HEK293 (cell line): ENCODE results near the gene USP1.

Experiments used
- CTCF ChIA-PET: fragments of 350-600 bp; formaldehyde crosslinking; extraction: SDS; loops from one replicate; lab custom pipeline; 2021; ENCODE audit warnings: antibody characterized with exemption; lab: Yijun Ruan, JAX
- POLR2A ChIA-PET: fragments of 300-600 bp; formaldehyde crosslinking; extraction: SDS; loops from one replicate; lab custom pipeline; 2020; ENCODE audit warnings: antibody characterized with exemption, inconsistent platforms; lab: Yijun Ruan, JAX
- H3K27ac ChIP-seq: fragments of 200-500 bp; sonication (Bioruptor generic); 2 replicates; pipeline ENCODE4 v1.5.1; 2014; ENCODE audit warnings: low read depth, low read length, control low read depth, inconsistent platforms; ENCODE audit errors: extremely low read depth
- H3K36me3 ChIP-seq, 2 experiments: fragments of 200-500 bp in 1 of 2; sonication (Bioruptor generic) in 1 of 2; 1 replicate in 1 of 2; 2 replicates in 1 of 2; pipeline ENCODE4 v1.5.1; 2014 to 2017; ENCODE audit warnings: inconsistent platforms in 2 of 2, low read length in 2 of 2; ENCODE audit not compliant: control insufficient read depth in 2 of 2, insufficient read depth in 1 of 2
- H3K4me1 ChIP-seq: fragments of 200-500 bp; sonication (Bioruptor generic); 2 replicates; pipeline ENCODE4 v1.5.1; 2014; ENCODE audit warnings: mild to moderate bottlenecking, low read length, inconsistent platforms; ENCODE audit not compliant: control insufficient read depth, insufficient read depth
- H3K4me3 ChIP-seq: 2 replicates; pipeline ENCODE4 v1.5.1; 2011; ENCODE audit warnings: low read depth, mild to moderate bottlenecking, control low read depth, low read length, moderate library complexity
- H3K9me3 ChIP-seq: fragments of 200-500 bp; sonication (Bioruptor generic); 2 replicates; pipeline ENCODE4 v1.5.1; 2014; ENCODE audit warnings: low read depth, low read length, inconsistent platforms; ENCODE audit not compliant: control insufficient read depth, insufficient read depth
- CTCF ChIP-seq: fragments of 450-650 bp; formaldehyde crosslinking; IDR thresholded peaks from 2 replicates; pipeline ENCODE4 v1.5.1; 2016; ENCODE audit warnings: missing biosample characterization, missing genetic modification characterization
- SCRT2 ChIP-seq: fragments of 450-650 bp; formaldehyde crosslinking; IDR thresholded peaks from 2 replicates; pipeline ENCODE4 v1.5.1; 2016; ENCODE audit warnings: missing biosample characterization, missing genetic modification characterization
- ZBTB17 ChIP-seq: fragments of 450-650 bp; formaldehyde crosslinking; IDR thresholded peaks from 2 replicates; pipeline ENCODE4 v1.5.1; 2016; ENCODE audit warnings: missing biosample characterization, missing genetic modification characterization
- ZFHX2 ChIP-seq: fragments of 450-650 bp; formaldehyde crosslinking; conservative IDR thresholded peaks from 2 replicates; pipeline ENCODE4 v1.5.1; 2016; ENCODE audit warnings: missing biosample characterization, missing genetic modification characterization
- ZFP3 ChIP-seq: fragments of 450-650 bp; formaldehyde crosslinking; IDR thresholded peaks from 2 replicates; pipeline ENCODE4 v1.5.1; 2016; ENCODE audit warnings: low read depth, missing biosample characterization, missing genetic modification characterization
- ZNF121 ChIP-seq: fragments of 450-650 bp; formaldehyde crosslinking; IDR thresholded peaks from 2 replicates; pipeline ENCODE4 v1.5.1; 2016; ENCODE audit warnings: missing biosample characterization, missing genetic modification characterization
- ZNF148 ChIP-seq: fragments of 450-650 bp; formaldehyde crosslinking; IDR thresholded peaks from 2 replicates; pipeline ENCODE4 v1.5.0; 2017; ENCODE audit warnings: missing biosample characterization, missing genetic modification characterization, borderline replicate concordance
- ZNF221 ChIP-seq: fragments of 450-650 bp; formaldehyde crosslinking; IDR thresholded peaks from 2 replicates; pipeline ENCODE4 v1.5.1; 2017; ENCODE audit warnings: missing biosample characterization, missing genetic modification characterization, borderline replicate concordance
- ZNF37A ChIP-seq: fragments of 450-650 bp; IDR thresholded peaks from 2 replicates; pipeline ENCODE4 v1.5.1; 2018; ENCODE audit warnings: missing biosample characterization, missing genetic modification characterization
- ZNF623 ChIP-seq: fragments of 450-650 bp; formaldehyde crosslinking; IDR thresholded peaks from 2 replicates; pipeline ENCODE4 v1.5.1; 2016; ENCODE audit warnings: missing biosample characterization, missing genetic modification characterization
- ZNF654 ChIP-seq: fragments of 450-650 bp; formaldehyde crosslinking; IDR thresholded peaks from 2 replicates; pipeline ENCODE4 v1.5.1; 2016; ENCODE audit warnings: low read depth, missing biosample characterization, missing genetic modification characterization

The USP1 gene

GRCh38 chr1:62428351-62428750 lies 8.5 kb upstream of the USP1 start (continued):
- no peak for TF ChIP-seq ZFP3 (tag by site-specific recombination)
- TF ChIP-seq ZNF37A, result no peak
- no peak for TF ChIP-seq ZFHX2 (tag by site-specific recombination)

GRCh38 chr1:62429581-62429980 lies 7.3 kb upstream of the USP1 start:
- no peak for TF ChIP-seq ZNF221 (tag by site-specific recombination)
- CTCF ChIA-PET, result interaction anchor here (0.8 kb wide), 1 partner anchor 285 kb away, joined by 4 read pairs; no protein-coding TSS in a partner anchor
- no peaks in the 10 kb centered on the region for H3K4me1 ChIP-seq
- no peak overlapping the region for H3K4me3 ChIP-seq
- no peaks in the 10 kb centered on the region for H3K9me3 ChIP-seq
- no peaks in the 10 kb centered on the region for H3K36me3 ChIP-seq
- POLR2A ChIA-PET, result no interaction called here
- H3K27ac ChIP-seq, result no peak overlapping the region

- no peaks in the 10 kb centered on the region for H3K36me3 ChIP-seq
- H3K9me3 ChIP-seq, result no peaks in the 10 kb centered on the region
- CTCF ChIA-PET, result no interaction called here
- H3K27ac ChIP-seq, result no peak overlapping the region
- POLR2A ChIA-PET, result no interaction called here
- H3K4me1 ChIP-seq, result no peaks in the 10 kb centered on the region
- H3K4me3 ChIP-seq, result no peak overlapping the region
- TF ChIP-seq ZBTB17 (tag by site-specific recombination) (peak; percentile 69), CTCF (tag by site-specific recombination) (peak; percentile 52; the same call in 1 of the 2 replicates), ZNF623 (no peak), ZNF654 (tag by site-specific recombination) (peak; percentile 27)
Observed at GRCh38 chr1:62433861-62434617, 2.8 kb upstream of the USP1 start.

DNA sequence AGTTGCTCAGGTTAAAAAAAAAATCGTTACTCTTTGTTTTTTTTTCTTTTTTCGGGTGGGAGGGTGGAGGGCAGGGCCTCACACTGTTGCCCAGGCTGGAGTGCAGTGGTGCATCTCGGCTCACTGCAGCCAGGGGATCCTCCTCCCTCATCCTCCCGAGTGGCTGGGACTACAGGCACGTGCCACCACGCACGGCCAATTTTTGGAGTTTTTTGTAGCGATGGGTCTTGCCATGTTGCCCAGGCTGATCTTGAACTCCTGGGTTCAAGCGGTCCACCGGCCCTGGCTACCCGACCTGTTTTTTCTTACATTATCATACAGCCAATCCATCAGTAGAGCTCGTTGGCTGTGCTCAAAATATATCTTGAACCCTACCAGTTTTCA lies 2.2 kb upstream of the USP1 start:
- Histone ChIP-seq H3K4me1 (no peaks in the 10 kb centered on the region), H3K36me3 (no peaks in the 10 kb centered on the region), H3K27ac (no peak overlapping the region), H3K4me3 (no peak overlapping the region), H3K9me3 (no peaks in the 10 kb centered on the region)
- POLR2A ChIA-PET, result interaction anchor here (0.8 kb wide), 1 partner anchor 20 kb away, joined by 3 read pairs; no protein-coding TSS in a partner anchor
- TF ChIP-seq SCRT2 (tag by site-specific recombination) (no peak), ZNF121 (tag by site-specific recombination) (0 out of 2 replicates have a peak, but pooled peaks have one; percentile 31), ZNF148 (no peak)
- CTCF ChIA-PET, result interaction anchor here (0.7 to 1.4 kb wide), 2 partner anchors 12 to 28 kb away, joined by 3 read pairs; no protein-coding TSS in a partner anchor
